GM21825 (cell line): Measurements from ENCODE around the gene BEAN1.

Experiments
- ATAC-seq: cut with Tn5 transposase; IDR thresholded peaks from one replicate; pipeline ENCODE4 v1.9.1; 2021; ENCODE audit warnings: mild to moderate bottlenecking, moderate library complexity; ENCODE audit not compliant: unreplicated experiment

Gene BEAN1

GRCh38 chr16:66418165-66418962 lies 8.7 kb upstream of the BEAN1 start:
- ATAC-seq, result no peak

DNA sequence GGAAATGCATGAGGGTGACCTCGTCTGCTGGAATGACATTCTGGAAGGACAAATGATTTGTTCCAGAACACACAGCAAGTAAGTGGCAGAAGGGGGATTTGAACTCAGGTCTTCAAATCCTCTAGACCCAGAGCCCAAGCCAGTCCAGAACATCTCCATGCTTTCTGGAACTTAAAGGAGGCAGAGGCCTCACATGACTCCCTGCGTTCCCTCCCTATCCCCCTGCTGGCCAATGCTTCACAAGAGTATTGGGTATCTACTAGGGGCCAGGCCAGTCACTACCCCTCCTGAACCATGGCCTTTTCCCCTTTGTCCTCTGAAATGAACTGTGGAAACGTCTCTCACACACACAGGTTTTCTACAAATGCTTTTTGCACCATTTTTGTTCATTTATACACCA lies 7.6 kb upstream of the BEAN1 start:
- no peak for ATAC-seq

DNA sequence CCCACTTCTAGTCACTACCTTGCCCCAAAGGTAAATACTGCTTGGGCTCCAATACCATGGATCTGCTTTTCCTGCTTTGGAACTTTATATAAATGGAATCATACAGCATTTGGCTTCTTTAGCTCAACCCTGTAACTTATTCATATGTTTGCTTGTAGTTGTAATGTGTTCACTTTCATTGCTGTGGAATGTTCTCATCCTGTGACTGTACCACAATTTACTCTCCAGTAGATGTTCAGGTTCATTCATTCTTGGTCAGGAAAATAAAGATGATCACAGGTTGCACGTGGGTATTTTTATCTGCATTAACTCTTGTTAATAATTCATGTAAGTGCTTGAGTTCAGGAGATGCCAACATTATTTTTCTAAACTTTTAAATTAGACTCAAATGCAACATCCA lies 6.7 kb upstream of the BEAN1 start:
- ATAC-seq, result no peak

GRCh38 chr16:66421891-66422290 lies 5.2 kb upstream of the BEAN1 start:
- ATAC-seq, result no peak

DNA sequence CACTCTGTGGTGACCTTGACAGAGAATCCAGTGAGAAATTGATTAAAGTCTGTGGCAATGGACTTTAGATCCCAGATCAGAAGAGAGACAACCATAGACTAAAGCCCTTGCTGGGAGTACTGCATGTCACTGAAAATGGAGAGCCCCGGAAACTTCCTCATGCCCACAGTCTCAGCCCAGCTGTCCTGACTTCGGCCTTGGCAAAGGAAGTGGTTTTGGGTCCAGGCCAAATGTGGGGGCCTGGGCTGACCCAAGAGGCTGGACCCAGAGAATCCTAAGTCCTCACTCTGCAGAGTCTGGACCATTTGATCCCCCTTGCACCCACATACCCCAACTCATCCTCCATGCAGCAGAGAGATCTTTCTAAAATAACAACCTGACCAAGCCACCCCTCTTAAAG lies 4.7 kb upstream of the BEAN1 start:
- ATAC-seq, result no peak

DNA sequence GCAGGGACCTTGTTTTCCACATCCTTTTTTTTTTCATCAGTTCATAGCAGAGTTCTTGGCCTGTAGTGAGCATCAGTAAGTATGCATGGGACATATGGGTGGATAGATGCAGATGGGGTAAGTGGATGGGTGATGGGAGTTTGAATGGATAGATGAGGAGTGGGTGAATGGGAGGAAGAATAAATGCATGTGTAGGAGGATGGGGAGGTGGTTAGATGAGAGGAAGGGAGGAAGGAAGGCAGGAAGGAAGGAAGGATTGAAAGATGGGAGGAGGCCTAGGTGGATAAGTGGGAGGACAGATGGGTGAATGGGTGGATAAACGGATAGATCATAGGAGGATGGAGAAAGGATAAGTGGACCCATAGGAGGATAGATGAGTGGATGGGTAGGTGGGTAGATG lies 3.9 kb upstream of the BEAN1 start:
- ATAC-seq, result no peak

DNA sequence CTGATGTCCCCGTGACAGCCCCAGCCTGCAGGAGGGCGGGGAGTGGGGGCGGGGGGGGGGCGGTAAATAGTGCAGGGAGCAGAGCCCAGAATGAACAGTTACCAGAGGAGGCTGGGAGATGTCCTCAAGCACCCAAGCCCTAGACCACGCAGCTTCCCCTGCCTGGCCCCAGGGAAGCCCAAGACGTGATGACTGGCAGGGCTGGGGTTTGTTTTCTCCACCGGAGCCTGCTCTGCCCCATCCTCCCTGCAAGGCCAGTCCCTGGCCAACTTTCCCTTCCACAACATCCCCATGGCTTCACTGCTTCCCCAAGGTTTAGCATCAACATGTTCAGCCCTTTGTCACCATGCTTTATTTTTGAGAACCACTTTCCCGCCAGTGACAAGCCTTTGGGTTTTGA lies 1.4 kb upstream of the BEAN1 start:
- no peak for ATAC-seq

DNA sequence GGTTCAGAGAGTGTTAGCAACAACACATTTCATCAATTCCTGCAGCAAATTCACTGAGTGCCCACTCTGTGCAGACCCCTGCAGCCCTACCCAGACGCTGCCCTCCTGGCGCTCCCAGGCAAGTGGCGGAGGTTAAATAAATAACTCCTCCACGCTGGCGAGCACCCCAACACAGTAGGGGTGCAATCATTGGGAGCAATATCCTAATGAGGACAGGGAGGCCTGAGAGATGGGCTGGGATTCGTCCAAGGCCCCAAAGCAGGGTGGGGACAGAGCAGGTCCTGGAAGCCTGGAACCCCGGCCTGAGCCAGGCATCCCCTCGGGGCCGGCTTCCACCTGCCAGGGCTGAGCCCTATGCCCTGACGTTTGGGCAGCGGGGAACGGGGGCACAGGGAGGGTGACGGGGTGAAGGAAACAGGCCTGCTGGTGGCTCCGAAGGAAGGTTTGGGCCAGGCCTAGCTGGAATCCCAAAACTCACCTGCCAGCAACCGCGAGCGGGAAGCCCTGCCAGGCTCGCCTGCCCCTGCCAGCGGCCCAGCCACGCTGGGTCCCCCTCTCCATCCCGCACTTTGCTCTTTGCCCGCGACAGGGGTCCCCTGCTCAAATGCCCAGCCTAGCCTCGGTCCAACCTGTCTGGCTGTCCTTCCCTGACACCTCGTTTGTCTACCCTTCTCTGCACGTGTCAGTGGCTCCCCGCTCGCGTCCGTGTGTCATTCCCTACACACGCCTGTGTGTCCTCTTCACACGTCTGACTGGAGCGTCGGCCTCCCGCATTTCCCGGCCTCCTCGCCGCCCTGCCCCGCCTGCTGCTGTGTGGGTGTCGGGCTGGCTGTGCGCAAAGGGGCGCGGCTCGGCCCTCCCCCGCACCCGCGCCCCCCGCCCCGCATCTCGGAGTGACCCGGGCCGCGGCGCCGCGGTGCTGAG lies 721 bp upstream of the BEAN1 start:
- no peak for ATAC-seq

- ATAC-seq, result no peak
Observed at GRCh38 chr16:66427871-66428681, 981 bp downstream of the BEAN1 start.

GRCh38 chr16:66428682-66429251 lies 1.7 kb downstream of the BEAN1 start:
- no peak for ATAC-seq

- ATAC-seq, result no peak
Observed at GRCh38 chr16:66429290-66429962, 2.3 kb downstream of the BEAN1 start.

- no peak for ATAC-seq
Observed at GRCh38 chr16:66430214-66430613, 3.1 kb downstream of the BEAN1 start.

DNA sequence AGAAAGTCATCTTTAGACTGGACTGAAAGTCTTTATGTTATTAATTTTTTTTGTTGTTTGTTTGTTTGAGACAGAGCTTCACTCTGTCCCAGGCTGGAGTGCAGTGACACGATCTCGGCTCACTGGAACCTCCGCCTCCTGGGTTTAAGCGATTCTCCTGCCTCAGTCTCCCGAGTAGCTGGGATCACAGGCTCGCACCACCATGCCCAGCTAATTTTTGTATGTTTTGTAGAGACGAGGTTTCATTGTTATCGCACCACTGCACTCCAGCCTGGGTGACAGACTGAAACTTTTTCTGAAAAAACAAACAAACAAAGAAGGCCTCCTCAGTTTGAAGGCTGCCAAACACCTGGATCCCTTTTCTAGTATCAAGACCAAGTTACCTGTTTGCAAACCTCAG lies 4.7 kb downstream of the BEAN1 start:
- no peak for ATAC-seq

DNA sequence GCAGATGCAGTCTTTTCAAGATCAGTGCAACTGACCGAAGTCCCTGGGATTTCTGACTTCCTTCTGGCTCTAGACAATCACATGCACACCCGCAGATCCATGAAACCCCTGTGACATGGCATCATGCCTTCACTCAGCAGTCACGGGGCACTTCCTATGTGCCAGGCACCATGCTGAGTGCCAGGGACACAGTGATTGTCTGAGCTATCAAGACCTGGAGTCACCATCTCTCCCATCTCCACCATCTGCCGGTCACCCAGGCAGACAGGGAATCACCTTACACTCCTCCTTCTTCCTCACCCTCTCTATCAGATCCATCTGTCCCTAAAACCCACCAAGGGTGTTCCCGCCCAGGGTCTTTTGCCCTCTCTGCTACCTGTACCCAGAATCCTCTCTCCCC lies 5.3 kb downstream of the BEAN1 start:
- ATAC-seq, result no peak

GRCh38 chr16:66434619-66435430 lies 7.7 kb downstream of the BEAN1 start:
- no peak for ATAC-seq

- ATAC-seq, result no peak
Observed at GRCh38 chr16:66435896-66436295, 8.8 kb downstream of the BEAN1 start.

DNA sequence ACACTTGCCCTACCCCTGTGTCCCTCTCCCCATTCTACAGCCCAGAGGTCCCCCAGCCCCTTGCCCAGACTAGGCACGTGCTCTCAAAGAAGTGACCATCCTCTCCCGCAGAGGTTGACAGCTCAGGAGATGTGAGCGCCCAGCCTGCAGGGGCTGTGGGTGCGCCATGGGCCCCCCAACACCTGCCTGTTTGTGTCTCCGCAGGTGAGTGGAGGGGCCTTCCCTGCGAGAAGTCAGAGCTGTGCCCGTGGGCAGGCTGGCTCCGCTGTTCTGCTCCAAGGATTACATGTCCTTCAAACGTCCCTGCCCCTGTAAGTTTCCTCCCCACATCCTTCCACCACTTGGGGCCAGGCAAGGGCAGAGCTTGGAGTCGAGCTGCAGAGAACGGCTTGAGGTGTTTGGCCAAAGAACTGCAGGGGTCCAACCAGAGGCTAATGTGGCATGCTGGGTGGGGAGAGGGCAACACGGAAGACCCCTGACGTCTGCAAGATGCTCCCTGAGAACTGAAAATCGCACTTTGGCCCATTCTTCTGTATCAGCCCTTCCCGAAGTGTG lies 10.4 kb downstream of the BEAN1 start:
- no peak for ATAC-seq

DNA sequence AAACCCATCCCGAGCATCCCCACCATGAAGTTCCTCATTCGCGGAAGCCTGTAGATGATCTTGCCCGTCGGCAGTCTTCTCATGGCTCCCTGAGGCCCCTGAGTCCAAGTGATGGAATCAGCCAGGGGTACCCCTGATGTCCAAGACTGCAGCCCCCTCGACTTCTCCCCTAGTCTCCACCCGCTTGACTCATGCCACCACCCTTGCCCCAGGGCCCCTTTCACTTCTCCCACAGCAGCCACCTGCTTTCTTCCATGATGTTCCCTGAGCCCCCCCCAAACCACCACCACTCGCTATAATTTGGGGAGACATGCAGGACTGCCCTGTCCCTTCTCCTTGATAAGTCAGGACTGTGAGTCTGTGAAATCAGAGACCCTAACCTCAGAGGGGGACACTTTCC lies 11.4 kb downstream of the BEAN1 start:
- ATAC-seq, result no peak

DNA sequence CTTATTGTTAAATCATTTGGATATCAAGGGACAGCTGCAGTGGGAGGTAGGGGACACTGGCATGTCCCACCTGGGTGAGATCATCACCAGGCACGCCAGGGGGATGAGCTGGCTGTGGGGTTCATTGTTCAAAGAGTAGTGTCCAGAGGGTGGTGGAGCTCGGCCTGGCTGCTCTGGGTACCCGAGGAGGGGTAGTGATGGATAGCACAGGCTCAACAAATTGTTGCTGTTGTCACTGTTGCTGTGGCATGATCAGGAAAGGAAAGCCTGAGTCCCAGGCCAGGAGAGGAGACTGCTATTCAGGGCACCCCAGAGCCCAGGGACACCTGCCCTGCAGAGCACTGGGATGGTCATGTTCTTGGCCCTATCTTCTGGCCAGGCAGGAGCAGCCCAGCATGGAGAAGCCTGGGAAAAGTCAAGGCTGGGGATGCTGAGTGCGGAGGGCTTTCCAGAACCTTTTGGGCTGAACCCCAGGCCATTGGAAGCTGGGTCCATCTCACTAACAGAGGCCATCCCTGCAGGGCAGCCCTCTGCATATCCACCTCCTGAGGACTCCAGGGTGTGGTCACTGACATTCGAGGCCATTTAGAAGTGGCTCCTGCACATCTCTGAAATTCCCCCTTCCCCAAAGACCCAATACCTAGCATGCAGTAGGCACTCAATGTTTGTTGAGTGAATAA lies 12.1 kb downstream of the BEAN1 start:
- no peak for ATAC-seq
